HG03135 (cell line): ENCODE measurements around the gene PPP6R1.
"Not testable (repeated sequence)": the region's sequence is repeated elsewhere in the genome, so short reads cannot be mapped to it uniquely, and the experiment has no call there.

ENCODE experiments used
- ATAC-seq: cut with Tn5 transposase; IDR thresholded peaks from one replicate; pipeline ENCODE4 v1.9.1; 2021; ENCODE audit warnings: mild to moderate bottlenecking, moderate library complexity; ENCODE audit not compliant: unreplicated experiment

The PPP6R1 gene

DNA sequence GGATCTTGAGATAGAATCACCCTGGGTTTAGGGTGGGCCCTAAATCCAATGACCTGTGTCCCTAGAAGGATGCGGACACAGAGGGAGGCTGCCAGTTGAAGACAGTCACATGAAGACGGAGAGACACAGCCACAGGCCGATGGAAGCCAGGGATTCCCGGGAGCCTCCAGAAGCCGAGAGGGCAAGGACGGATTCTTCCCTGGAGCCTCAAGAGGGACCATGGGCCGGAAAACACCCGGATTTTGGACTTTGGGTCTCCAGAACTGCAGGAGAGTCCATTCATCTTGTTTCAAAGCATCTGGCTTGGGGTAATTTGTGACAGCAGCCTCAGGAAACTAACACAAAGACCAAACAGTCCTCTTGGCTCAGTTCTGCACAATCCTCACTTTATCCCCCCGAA lies 32.5 kb downstream of the PPP6R1 start:
- ATAC-seq: no peak

DNA sequence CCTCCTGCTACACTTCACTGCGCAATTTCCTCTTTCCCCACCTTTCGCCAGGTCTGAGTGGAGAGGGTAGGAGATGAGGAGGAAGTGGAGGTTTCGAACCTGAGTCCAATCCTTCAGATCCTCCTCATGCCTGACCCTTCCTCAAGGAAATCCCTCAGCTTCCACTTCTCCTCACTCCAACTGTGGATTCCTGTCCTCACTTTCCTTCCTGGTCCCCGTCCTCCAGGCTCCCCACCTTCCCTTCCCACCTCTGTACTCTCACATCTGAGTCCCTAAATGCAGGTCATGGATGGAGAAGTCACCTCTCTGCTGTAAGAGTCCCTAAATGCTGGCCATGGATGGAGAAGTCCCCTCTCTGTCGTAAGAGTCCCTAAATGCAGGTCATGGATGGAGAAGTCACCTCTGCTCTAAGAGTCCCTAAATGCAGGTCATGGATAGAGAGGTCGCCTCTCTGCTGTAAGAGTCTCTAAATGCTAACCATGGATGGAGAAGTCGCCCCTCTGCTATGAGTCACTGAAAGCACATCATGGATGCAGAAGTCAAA lies 33.3 kb downstream of the PPP6R1 start:
- ATAC-seq: no peak

DNA sequence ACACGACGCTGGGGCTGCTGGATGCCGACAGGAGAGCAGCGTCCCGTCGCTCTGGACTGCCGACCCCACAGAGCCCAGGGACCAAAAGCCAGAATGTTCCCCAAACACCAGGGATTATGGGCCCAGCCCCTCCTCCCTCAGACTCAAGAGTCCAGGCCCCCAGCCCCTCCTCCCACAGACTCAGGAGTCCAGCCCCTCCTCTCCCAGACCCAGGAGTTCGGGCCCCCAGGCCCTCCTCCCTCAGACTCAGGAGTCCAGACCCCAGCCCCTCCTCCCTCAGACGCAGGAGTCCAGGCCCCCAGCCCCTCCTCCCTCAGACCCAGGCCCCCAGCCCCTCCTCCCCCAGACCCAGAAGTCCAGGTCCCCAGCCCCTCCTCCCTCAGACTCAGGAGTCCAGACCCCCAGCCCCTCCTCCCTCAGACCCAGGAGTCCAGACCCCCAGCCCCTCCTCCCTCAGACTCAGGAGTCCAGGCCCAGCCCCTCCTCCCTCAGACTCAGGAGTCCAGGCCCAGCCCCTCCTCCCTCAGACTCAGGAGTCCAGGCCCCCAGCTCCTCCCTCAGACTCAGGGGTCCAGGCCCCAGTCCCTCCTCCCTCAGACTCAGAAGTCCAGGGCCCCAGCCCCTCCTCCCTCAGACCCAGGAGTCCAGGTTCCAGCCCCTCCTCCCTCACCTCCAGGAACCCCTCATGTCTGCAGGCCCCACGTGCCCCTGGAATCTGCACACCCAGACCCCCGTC lies 34.0 kb downstream of the PPP6R1 start:
- not testable (repeated sequence) for ATAC-seq

DNA sequence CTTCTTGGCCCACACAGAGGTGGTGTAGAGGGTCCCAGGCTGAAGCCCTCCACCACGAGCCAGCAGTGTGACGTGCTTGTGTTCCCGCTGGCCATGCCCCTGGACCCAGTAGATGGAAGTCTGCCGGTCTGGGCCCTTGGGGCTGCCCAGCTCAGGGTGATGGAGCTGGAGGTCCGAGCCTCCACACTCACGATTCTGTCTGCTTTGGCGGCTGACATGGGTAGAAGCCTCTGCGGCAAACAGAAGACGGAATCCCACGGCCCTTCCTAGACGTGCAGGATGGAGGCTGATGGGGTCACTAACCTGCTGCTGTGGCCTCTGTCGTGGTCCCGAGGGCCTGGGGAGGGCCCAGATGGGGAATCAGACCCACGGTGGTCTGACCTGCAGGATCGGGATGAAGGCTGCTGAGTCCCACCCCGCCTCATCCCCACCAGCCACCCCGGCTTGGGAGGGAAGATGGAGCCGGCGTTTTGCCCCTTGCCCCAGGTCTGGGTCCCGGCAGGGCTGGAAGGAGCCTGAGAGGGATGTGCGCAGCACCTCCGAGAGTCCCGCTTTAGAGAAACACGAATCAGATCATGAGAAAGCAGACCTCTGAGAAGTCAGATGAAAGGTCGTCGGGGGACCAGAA lies 34.7 kb downstream of the PPP6R1 start:
- no peak for ATAC-seq

DNA sequence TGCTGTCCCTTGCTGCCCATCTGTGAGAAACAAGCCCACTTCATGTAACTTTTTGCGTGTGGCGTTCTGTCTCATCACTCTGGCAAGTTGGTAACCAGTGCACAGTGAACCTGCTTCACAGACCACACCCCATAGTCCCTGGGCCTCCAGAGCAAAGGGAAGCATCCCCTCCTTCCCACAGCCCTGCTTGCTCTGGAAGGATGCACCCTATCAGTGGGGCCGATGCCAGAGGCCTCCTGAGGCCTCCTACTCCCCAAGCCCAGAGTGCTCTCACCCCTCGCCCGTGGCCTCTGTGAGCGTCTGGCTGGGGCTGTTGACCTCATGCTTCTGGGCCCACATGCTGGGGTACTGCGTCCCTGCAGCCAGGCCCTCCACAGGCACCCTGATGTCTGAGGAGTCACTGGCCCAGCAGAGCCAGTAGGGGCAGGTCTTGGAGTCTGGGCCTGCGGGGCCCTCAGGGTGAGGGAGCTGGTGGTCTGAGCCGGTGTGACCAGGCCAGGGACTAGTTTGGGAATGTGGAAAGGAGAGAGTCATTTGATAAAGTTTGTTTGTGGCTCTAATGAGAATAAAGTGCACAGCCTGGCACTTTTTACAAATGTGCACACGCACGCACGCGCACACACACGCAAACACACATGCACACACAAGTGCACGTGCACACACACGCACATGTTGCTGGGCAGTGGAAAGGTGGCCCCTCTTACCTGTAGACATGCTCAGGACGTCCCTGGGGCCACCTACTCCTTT lies 35.4 kb downstream of the PPP6R1 start:
- no peak for ATAC-seq

DNA sequence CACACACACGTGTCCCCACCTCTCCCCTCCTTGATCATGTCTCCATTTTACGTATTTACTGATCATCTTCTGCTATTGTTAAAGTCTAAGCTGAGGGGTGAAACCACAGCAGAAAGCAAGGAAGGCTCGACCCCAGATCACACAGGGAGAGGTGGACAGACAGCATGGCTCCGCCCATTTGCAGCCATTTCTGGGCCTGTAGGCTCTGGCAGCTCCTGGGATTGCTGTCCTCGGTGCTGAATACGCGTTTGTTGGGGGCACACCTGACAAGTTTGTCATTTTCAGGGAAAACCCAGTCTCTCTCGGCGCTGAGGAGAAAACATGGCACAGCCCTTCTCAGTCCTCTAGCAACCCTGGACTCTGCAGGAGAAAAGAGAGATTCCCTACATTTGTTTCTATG lies 38.3 kb downstream of the PPP6R1 start:
- ATAC-seq: no peak

DNA sequence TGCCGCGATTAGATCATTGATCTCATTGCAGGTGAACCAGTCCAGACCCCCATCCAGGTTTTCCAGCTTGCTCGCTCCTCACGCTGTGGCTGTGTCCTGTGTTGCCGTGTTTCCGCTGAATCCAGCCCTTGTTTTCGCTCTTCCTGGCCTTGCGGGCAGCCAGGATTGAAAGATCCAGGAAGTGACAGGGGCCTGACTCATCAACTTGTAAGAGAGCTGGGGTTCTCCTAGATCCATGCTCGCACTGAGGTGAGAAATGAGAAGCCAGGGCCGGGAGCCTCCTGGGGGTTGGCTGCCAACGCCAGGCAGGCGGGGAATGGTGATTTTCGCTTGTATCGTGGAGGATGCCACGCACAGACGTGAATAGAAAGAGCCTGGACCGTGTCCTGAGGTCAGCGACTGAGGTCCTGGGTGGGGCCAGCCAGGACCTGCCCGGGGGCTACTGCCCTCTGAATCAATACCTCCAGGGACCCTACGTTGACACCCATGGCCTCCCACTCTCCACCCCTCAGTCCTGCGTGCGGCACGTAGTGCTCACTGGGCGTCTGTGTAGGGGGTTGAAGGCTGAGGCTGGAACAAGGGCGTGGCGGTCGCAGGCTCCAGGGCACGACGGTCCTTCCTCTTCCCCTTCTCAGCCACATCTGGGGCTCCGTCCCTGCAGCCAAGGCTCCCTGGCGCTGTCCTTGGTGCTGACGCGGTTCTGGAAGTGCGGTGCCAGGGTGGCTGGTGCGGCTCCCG lies 42.2 kb downstream of the PPP6R1 start:
- no peak for ATAC-seq

DNA sequence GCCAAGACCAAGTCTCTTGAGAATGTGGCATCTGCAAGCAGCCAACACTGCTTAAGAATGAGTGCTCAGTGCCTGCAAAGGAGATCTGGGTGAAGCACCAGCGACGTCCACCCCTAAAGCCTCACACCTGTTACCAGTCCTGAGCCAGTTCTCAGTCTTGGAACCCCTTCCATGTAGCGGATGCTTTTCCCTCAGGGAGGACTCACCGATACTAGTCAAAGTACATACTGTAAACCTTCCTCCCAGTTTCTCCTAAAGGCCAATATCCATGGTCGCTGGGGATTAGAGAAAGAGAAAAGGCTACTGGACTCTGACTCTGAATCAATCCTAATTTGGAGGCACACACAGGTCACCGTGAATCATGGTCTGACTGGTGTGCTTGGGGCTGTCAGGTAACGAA lies 45.3 kb downstream of the PPP6R1 start:
- no peak for ATAC-seq

DNA sequence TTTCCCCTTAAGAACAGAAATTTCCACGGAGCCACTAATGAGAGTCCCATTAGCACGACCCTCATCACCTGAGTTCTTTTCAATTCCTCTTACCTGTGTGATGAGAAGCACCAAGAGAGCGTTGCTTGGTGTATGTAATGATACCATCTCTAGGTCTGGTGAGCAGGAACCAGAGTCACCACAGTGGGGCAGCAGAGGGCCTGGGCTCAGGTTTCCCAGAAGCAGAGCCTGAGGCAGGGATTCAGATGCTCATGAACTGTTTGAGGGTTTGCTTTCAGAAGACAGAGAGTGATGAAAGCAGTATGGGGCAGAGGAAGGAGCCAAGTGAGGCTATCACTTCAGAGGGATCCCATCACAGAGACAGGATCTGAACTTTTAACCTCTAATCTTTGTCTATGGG lies 46.4 kb downstream of the PPP6R1 start:
- no peak for ATAC-seq

DNA sequence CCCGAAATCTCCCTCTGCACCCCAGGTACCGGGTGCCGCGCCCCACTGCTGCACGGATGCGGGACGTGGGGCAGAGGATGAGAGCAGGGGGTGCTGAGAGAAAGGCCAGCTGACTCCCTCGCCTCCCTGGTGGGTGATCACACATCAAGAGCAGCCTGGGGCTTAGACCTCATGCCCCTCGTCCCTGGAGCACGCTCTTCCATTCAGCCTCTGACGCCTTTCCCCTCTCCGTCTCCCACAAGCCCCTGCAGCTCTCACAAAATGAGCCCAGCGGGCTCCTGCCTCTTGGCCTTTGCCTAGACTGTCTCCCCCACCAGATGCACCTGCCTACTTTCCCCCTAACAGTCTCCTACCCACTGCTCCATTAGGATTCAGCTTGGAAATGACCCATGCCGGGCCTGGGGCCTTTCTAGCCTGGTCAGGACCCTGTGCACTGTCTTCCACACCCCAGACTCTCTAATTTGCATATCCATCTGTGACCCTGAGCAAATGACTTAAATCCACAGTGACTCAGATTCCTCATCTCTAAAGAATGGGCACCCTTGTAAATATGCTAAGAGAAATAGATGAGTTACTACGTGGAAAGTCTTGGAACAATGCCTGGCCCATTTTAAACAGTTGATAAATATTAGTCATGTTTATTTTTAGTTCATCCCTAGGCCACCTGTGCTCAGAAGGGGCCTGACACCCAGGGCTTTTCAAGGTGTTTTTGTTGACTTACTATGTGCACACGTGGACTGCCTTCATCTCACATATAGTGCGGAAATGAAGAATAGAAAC lies 48.9 kb downstream of the PPP6R1 start:
- no peak for ATAC-seq

DNA sequence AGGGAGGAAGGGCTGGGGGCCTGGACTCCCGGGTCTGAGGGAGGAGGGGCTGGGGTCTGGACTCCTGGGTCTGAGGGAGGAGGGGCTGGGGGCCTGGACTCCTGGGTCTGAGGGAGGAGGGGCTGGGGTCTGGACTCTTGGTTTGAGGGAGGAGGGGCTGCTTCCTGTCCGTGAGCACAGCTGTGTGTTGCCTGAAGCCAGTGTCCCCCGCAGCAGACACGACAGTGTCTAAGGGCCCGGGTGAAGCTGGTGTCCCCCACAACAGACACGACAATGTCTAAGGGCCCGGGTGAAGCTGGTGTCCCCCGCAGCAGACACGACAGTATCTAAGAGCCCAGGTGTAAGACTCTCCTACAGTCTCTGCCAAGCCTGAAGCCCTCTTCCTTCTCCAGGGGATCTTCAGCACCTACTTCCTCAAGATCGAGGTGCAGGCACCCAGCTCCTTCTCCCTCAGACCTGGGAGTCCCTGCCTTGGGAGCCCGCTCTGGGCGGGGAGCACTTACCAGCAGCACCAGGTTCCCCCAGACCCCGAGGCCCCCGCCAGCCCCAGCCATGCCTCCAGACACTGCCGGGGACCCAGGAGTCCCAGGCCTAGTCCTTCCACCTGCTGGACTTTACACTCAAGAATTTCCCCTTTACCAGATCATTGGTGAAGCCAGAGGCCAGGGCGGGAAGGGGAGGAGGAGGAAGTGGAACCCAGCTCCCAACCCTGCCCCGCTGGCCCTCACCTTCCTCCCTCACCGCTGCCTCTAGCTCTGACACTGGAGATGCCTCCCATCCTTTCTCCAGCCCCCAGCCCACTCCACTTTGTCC lies 49.7 kb downstream of the PPP6R1 start, which contains the start of gene PTPRH:
Gene PTPRH, minus strand, starts transcription at position 622 of the 813 bp plus-strand sequence. Its CDS starts 68 bp downstream, at position 554.
- no peak for ATAC-seq

DNA sequence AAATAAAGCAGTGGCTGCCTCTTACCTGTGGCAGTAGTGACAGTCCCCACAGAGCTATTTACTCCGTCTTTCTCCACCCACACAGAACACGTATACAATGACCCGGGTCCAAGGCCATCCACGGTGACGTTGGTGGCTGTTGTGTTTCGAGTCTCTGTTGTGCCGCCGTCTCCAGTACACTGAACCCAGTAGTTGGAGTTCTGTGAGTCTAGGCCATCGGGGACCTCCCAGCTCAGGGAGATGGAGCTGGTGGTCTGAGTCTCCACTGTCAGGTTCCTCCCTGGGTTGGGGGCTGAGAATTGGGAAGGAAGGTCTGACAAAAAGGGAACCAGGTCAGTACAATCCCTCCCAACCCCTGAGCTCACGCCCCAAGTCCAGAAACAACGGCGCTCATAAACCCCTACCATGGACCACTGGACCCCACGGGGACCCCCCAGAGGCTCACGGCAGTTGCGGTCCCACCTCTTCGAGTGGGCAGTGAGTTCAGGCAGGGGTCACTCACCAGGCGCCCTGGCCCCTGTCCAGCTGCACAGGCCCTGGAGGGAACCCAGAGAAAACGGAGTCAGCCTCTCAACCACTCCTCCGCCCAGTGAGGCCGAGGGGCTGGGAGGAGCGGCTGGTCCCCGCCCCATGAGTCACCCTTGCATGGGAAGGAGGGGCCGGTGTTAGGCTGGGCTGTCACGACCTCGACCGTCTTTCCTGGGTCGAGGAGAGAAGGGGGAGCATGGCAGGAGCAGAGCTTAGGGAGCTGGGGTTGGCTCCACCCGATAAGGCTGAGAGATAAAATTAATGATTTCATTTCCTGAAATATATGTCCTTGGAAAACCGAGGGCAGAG lies 51.9 kb downstream of the PPP6R1 start:
- ATAC-seq: no peak

DNA sequence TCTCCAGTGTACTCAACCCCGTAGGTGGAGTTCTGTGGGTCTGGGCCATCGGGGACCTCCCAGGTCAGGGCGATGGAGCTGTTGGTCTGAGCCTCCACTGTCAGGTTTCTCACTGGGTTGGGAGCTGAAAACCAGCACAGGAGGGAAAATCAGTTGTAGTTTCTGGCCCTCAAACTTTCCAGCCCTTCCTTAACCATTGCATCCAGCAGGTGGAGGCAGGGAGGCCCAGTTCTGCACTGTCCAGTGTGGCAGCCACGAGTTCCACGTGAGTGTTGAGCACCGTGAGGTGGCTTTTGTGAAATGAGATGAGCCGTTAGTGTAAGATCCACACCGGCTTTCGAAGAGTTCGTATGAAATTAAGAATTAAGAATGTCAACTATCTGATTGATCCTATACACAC lies 56.6 kb downstream of the PPP6R1 start:
- not testable (repeated sequence) for ATAC-seq

DNA sequence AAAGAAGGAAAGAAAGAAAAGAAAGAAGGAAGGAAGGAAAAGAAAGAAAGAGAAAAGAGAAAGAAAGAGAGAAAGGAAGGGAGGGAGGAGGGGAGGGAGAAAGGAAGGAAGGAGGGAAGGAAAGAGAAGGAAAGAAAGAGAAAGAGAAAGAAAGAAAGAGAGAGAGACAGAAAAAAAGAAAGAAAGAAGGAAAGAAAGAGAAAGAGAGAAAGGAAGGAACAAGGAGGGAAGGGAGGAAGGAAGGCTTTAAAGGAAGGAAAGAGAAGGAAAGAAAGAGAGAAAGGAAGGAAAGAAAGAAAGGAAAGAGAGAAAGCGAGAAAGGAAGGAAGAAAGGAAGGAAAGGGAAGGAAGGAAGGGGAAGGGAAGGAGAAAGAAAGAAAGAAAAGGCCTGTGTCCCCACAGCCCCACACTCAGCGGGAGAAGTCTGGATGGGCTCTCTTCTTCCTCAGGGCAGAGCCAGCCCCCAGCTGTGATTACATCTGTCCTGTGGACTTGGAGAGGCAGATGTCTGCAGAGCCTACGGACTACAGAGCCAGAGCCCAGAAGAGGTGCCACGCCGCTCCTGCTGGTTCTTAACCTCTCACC lies 59.1 kb downstream of the PPP6R1 start:
- no peak for ATAC-seq

DNA sequence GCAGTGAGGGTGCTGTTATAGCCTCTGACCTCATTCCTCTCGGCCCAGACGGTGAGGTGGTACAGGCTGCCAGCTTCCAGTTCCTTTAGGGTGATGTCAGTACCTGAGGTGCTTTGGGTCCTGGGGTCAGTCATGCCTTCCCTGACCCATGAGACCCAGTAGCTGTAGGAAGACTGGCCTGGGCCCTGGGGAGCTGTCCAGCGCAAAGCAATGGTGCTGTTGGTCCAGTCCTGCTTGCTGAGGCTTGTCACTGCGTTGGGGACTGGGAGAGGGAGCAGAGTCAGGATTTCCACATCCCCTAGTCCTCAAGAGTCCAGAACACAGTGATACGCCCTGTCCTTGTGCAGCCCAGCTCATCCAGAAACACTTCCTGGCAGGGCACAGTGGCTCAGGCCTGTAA lies 60.2 kb downstream of the PPP6R1 start:
- no peak for ATAC-seq

DNA sequence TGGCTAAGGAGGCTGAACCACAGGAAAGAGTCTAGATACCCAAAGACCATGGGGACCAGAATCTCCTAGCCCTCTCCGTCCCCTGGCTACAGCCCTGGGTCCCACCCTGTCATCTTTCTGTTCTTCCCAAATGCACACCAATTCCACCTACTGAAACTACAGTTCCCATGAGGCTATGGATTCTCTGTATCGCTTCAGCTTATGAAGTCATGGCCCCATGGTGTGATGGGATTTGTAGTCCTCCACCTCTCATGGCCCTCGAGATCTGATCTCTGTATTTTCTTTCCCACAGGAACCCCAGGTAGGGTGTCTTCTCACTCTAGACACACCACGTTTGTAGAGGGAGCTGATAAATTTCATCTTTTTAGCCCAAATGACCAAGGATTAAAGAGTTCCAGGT lies 61.3 kb downstream of the PPP6R1 start:
- no peak for ATAC-seq

DNA sequence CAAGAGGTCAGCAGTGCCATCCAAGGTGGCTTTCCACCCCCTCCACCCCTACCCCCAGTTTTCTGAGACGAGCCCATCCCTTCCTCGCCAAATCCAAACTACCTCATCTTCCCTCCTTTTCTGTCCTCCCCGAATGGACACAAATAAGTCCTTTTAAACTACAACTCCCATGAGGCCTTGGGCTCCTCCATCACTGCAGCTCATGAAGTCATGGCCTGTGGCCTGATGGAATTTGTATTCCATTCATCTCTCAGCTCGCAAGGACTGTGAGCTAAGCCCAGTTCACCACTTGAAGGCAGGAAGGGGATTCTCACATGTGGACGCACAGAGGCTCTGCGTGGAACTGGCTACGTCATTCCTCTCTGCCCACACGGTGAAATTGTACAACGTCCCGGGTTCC lies 62.0 kb downstream of the PPP6R1 start:
- no peak for ATAC-seq

DNA sequence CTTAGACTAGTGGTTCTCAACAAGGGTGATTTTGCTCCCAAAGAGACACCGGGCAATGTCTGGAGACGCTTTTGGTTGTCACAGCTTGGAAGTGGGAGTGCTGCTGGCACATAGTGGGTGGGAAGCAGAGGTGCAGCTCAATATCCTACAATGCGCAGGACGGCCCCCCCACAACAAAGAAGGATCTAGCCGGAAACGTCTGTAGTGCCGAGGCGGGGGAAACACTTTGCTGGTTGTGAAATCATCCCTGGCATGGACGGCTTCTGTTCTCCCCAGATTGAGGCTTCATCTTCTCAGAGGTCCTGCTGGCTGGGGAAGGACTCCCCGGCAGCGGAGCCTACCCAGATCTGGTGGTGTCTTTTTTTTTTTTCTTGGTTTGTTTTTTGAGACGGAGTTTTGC lies 65.3 kb downstream of the PPP6R1 start:
- no peak for ATAC-seq
